Measurements from ENCODE around the gene DCAF17.
"Not testable (repeated sequence)": the region's sequence is repeated elsewhere in the genome, so short reads cannot be mapped to it uniquely, and the experiment has no call there.

The DCAF17 gene

GRCh38 chr2:171515672-171516298 lies 81.8 kb downstream of the DCAF17 start:
- DNase-seq = no peak

GRCh38 chr2:171516793-171517192 lies 82.8 kb downstream of the DCAF17 start:
- no peak for DNase-seq

- no peak for DNase-seq
Observed at GRCh38 chr2:171520471-171520870, 86.4 kb downstream of the DCAF17 start.

- DNase-seq = no peak
Observed at GRCh38 chr2:171521361-171522051, 87.5 kb downstream of the DCAF17 start.

GRCh38 chr2:171522052-171522787 lies 88.2 kb downstream of the DCAF17 start, which contains the start of gene CYBRD1:
TSS of gene CYBRD1 (plus strand) at chr2:171522474. CDS start at chr2:171522546, 72 bp downstream.
- DNase-seq = no peak

- DNase-seq = no peak
Observed at GRCh38 chr2:171522788-171523087, 88.7 kb downstream of the DCAF17 start.

- DNase-seq = no peak
Observed at GRCh38 chr2:171523088-171524017, 89.3 kb downstream of the DCAF17 start.

- DNase-seq = no peak
Observed at GRCh38 chr2:171524018-171524401, 90.0 kb downstream of the DCAF17 start.

- DNase-seq = no peak
Observed at GRCh38 chr2:171529914-171530313, 95.9 kb downstream of the DCAF17 start.

- no peak for DNase-seq
Observed at GRCh38 chr2:171530378-171530777, 96.4 kb downstream of the DCAF17 start.

GRCh38 chr2:171530859-171531258 lies 96.8 kb downstream of the DCAF17 start:
- DNase-seq = not testable (repeated sequence)

GRCh38 chr2:171531291-171531690 lies 97.3 kb downstream of the DCAF17 start:
- DNase-seq = no peak

GRCh38 chr2:171531836-171532450 lies 97.9 kb downstream of the DCAF17 start:
- no peak for DNase-seq

- DNase-seq = no peak
Observed at GRCh38 chr2:171533331-171533730, 99.3 kb downstream of the DCAF17 start.
